GM19467 (cell line): ENCODE measurements around the gene SCUBE3.

ENCODE experiments used
- ATAC-seq: cut with Tn5 transposase; IDR thresholded peaks from one replicate; pipeline ENCODE4 v1.9.1; 2021; ENCODE audit warnings: mild to moderate bottlenecking, moderate library complexity; ENCODE audit not compliant: unreplicated experiment

SCUBE3 gene

DNA sequence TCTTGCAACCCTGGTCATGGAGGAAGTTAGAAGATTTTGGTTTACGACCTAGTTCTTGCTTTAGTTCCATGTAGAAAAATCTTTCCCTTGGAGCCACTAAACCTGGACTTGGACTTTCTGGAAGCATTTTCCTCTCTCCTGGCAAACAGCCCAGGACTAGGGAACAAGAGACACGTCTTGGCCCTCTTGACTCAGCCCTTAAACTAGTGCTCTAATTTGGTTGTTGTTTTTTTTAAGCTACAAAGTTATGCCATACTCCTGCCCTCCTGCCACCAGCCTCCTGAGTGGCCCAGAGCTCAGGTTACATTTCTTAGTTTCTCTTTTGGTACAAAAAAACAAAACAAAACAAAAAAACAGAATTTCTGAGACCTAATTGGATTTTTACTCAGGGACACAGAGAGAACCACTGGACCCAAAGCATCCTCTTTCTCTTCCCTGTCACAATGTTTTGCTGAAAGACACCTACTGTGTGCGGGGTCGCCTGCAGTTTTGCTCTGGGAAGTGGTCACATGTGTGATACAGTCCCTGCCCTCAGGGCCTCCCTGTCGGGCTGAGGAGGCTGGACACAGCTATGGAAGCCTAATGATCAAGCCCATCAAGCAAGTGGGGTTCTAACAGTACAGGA, 32.3 kb upstream of the SCUBE3 start:
- ATAC-seq: no peak

DNA sequence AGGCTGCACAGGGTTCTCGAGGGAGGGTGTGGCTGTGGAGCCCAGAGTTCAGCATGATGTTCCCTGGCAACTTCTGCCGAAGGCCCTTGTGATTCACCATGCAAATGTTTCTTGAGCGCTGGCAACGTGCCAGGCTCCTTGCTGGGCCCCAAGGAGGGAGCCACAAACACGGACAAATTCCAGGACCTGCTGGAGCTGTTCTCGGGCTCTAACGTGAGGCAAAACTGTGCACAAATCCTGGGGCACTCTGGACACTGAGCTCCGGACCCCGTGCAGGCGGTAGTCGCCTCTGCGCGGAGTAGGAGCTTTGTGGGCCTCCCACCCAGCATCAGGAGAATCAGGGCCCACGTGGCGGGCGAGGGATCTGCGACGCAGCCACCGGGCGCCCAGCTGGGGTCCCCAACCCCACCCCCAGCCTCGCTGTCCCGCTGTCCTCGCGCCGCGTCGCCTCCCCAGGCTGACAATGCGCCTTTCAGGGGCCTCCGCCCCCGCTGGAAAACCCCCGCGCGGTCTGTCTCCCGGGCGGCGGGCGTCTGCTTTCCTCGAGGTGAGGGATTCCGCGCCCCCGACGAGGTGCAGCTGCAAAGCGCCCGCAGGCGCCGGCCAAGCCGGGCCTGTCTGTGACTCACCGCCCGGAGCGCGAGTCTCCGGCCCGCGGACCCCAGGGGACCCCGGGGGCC, 31.7 kb upstream of the SCUBE3 start:
- ATAC-seq: no peak

DNA sequence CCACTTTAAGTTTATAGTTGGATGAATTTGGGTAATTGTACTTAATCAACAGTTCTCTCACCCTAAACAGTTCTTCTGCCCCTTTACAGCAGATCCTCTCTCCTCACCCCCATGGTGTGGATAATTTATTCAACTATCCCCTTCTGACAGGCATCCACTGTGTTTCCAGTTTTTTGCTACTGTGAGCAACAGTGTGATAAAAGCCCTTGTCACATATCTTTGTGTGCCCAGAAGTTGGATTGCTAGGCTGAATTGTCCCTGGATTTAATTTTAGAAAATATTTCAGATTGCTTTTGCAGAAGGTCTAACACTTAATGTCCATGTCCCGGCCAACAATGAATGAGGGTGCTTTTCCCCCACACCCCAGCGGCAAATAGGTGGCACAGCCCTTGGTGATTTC, 30.5 kb upstream of the SCUBE3 start:
- no peak for ATAC-seq

DNA sequence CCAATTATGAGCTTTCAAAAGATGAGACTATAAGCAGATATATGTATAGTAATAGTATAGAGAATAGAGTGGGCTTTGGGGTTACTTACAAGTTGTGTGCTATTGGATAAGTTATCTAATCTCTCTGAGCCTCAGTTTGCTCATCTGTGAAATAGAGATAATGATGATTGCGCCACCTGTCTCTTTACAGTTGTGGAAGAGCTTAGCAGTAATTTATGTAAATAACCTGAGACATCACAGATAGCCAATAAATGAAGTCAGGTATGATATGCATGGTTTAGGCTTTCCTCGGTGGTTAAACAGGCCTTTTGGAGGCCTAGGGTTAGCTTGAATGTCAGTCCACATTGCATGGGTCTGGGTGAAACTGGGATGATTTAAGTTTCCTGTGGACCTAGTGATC, 29.8 kb upstream of the SCUBE3 start:
- ATAC-seq: no peak

DNA sequence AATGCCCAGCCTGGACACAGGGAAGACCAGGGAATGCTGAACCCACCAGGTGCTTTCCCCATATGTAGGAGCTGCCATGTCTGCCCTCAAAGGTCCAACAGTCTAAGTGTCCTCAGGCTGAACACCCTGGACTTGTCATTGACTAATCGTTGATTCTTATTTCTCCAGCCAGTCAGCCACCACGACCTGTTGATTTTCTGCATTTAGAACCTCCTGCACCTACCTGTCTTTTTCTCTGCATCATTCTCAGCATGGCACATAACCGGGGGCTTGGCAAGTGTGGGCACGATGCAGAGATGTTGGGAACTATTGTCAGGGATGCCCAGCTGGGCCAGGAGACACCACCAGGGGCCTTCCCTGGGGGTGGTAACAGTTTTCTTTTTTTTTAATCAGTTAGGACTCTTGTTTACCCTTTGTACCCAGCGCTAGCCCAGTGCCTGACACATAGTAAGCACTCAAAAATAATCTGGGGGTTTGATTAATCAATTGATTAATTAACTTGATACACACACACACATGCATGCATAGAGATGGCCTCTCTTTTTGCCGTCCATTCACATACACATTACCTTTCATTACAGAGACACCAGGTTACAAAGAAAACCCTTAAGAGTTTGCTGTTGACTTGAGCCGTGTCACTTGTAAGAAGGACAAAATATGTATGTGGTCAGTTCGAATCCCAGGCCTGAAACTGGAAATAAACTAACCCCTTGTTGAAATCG, 29.0 kb upstream of the SCUBE3 start:
- ATAC-seq: no peak

DNA sequence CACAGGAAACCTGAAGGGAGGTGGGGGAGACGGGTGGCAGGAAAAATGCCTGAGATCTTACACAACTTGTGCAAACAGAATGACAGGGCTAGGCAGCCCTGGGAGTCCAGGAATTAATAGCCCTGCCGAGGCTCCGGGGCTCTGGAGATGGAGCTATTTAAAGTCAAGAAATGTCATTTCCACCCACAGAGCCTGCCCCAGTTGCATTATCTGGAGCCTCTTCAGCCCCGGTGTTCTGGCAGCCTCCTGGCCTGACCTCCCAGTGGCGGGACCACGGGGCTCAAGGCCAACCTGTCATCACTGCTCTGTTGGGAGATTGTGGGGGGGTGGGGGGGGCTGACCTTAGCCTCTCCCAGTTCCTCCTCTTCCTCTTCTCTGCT, 28.5 kb upstream of the SCUBE3 start:
- ATAC-seq: no peak

DNA sequence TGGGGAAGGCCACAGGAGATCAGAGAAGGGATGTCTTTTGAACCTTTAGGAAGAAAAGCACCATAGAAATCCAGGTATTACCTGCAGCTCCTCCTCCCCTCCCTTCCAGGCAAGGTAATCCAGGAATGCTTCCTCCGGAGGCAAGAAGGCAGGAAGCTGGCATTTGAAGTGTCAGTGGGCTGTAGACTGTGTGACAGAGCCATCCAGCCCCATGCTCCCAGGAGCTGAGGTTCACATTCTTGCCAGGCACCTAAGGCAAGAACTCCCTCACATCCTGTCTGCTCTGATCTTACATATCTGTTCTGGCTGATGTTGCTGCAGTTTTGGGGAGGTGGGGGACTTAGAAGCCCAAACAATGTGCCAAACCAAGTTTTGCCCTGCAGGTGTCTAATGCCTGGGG, 27.8 kb upstream of the SCUBE3 start:
- no peak for ATAC-seq

DNA sequence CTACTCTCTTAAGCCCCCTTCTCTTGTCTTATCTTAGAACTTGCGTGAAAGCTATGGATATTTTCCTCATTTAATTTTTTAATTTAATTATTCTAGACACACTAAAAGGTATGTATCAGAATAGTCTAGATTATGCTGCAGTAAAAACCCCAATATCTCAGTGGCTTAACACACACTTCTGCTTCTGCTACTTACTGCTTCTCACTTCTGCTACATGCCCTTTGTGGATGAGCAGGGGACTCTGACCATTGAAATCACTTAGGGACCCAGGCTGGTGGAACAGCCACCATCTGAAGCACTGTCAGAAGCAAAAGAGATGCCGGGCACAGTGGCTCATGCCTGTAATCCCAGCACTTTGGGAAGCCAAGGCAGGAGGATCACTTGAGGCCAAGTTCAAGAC, 27.2 kb upstream of the SCUBE3 start:
- no peak for ATAC-seq

DNA sequence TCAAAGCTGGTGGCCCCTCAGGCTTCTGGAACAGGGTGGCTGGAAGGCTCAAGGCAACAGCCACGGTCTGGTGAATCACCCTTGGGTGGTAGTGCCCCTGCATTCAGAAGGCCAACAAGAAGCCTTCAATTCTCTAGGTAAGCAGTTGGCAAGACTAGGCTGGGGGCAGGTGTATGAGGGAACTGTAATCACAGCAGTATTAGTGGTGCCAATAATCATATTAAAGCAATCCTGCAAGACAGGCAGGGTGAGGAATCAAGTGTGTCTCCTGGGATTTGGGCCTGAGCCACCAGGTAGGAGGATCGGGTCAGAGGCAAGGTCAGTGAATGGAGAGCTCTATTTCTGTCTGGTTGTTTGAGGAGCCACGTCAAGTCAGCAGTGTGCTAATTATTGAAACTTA, 24.9 kb upstream of the SCUBE3 start:
- no peak for ATAC-seq

DNA sequence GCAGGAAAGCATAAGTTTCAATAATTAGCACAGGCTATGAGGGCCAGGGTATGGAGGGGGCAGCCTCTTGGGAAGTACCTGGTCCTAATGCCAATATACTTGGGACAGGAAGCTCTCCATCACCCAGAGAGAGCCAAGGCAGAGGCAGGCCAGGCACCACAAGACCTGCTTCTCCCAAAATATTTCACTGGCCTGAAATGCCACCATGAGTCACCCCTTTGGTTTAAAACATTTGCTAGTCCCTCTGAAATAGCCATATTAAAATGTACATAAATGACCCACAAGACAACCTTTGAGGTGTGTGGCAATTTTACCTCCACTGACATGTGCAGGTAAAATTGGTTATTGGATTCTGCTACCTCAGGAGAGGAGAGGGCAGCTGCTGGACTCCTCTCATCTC, 23.4 kb upstream of the SCUBE3 start:
- ATAC-seq: no peak

DNA sequence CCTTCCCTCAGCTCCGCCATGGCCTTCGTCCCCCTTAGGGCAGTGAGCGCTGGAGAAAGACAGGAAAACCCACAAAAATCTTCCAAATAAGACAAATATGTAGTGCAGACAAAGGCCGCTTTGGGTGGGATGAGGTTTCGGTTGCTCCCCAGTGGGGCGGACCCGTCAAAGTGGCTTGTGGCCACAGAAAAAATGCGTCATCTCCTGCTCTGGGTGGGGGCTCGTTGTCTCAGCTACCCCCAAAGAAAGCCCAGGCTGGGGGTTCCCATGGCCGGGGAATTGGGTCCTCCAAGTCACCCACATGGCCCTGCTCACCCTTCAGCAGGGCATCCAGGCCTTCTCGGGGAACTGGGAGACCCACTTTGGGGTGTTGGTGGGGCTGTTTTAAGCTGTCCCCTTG, 21.9 kb upstream of the SCUBE3 start:
- no peak for ATAC-seq

DNA sequence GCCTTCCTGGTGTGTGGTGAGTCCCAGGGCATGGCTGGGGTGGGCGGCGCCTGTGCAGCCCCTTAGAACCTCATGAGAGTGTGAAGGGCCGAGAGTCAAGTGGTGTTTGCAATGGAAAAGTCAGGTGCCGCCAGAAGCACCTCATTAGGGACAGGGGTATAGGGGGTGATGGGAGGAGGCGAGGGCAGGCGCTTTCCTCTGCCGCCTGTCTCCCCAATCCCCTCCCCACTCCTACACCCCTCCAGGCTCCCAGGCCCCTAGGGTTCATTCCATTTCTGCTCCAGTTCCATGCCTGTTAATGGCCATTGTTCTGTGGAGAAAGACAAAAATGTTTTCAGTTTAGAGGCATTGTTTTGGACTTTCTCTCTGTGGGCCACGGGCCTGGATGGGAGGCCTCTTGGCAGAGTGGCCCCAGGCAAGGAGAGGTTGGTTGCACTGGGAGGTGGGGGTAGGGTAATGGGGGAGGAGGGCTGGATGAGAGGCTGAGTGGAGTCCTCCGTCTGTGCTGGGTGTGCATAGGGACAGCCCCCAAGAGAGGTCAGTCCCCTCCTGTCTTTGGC, 21.4 kb upstream of the SCUBE3 start:
- ATAC-seq: no peak

DNA sequence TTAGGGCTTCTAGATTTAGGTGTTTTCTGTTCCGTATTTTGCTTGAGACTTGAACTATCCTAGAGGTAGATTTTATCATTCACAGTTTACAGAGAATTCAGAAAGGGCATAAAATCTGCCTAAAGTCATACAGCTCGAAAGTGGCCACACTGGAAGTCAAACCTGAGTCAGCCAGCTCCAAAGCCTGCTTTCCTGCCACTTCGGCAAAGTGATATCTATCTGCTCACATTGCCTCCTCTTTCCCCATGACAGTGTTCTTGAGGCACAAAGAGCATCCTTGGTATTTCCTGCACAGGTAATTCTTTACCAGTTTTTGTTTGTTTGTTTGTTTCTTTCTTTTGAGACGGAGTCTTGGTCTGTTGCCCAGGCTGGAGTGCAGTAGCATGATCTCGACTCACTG, 19.4 kb upstream of the SCUBE3 start:
- ATAC-seq: no peak

DNA sequence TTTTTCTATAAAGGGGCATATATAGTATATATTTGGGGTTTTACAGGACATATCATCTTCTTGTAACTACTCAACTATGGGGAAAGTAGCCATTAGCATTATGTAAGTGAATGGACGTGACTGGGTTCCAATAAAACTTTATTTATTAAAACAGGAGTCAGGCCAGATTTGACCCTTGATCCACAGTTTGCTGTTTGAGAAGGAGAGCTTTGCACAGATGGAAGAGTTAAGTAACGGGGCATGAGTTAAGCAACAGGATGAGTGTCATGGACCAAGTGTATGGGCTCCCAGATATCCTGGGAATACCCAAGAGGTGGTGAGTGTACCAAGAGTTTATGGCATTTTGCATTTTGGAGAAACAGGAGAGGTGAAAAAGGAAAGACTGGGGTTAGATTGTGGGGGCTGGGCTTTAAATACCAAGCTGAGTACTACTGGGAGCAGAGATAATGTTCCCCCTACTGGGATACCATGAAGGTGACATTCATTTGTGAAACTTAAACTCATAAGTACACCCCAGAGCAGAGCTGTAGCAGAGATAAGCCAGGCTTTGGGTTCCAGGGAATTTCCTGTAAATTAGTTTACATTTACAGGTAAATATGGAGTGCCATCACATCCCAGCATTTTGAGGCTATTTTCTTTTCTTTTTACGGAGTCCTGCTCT, 18.5 kb upstream of the SCUBE3 start:
- no peak for ATAC-seq

DNA sequence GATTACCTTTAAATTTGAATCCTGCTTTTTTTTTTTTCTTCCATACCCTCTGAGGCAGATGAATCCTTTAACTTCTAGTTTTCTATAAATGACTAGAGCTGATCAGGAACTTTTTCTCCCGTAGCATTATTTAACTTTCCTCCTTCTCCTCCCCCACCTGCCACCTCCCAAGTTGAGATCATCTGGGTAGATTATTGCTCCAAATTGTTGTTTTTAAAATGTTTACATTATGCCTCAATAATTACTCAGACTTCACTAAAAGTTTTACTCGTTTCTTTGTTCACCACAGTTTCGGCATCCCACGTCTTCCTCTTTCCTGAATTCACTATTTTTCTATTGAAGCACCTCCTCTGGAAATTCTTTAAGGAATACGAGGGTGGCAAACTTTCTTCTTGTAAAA, 16.6 kb upstream of the SCUBE3 start:
- no peak for ATAC-seq

DNA sequence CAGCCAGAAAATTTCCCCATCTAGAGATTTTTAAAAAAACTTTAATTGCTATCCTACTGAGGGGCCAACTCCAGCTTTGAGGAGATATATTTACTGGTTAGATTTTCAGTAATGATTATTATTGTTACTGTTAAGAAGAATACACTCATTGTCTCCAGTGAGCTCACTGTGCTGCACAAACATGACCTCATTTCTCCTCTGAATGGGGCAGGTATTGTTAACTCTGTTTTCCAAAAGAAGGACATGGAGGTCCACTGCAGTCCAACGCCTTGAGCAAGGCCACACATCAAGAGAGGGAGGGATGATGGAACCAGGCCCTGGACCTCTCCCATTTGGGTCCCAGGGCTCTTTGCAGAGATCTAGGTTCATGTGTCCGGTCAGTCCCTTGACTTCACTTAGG, 13.9 kb upstream of the SCUBE3 start:
- no peak for ATAC-seq

DNA sequence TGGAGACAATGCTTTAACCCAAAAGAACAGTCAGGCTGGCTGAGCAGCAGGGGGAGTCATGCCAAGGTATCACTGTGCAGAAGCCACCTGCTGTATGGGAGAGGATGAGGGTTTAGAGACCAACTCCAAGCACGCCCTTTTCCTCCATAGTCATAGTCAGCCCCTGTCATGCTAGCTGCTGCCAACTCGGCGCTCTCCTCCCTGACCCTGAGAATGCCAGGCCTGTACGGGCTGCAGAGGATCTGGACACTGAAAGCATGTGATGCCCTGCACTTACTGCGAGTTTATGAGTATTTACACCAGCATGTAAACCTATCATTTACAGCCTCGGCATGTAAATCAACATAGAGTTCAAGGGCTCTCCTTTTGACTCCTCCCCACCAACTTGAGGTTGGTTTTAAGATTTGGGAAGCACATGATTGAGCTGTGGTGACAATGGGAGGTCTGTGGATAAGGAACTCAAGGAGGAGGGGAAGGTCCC, 11.7 kb upstream of the SCUBE3 start:
- no peak for ATAC-seq

DNA sequence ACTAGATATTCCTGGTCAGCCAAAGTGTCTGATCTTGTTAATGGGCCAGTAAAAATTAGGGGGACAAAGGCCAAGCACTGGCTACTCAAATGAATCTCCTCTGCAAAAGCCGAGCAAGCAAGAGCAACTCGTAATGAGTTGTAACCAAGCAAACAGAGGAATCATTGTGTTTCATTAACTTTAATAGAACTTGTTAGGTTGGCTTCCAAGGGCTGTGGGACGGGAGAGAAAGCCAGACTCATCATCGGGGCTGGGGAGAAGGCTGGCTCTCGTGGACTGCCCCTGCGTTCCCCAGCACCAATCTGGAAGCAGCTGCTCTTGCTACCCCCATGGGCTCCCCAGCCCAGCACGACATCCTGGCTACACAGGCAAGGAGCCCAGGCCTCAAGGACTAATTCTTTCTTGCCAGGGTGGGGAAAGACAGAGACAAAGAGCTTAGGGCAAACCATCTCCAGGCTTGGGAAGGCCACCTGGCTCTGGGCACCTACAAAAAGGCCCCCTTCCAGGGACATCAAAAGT, 10.5 kb upstream of the SCUBE3 start:
- ATAC-seq: no peak

DNA sequence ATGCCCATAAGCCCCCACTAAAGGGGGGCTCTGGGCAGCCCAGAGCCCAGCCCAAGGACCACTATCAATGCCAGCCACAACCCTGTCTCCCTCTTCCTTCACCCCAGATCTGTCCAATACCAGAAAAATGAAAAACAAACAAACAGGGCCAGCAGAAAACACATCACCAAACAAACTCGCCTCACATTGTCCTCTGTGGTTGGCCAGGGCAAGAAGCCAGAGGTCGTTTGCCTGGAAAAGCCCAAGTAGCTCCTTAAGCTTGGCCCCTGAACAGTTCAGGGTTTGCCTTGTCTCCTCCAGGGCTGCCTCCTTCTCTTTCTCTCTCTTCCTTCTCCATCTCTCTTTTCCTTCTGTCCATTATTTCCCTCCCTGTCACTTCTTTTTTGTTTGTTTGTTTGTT, 10.1 kb upstream of the SCUBE3 start:
- no peak for ATAC-seq

DNA sequence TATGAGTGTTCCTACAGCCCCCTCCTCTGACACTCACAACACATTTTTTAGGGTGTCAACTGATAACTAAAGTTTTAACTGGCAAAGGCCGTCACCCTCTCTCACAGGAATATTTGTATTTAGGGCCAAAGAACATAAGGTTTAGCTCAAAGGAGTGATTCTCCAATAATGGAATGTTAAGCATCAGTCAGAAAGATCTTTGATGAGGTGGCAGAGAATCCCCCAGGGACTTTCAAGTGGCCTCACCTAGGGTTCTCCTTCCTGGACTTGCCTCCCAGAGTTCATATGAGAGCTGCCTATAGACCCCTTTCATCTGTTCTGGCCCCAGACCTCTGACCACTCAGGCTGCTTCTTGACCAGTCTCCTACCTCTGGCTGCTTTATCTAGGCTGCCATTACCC, 7.4 kb upstream of the SCUBE3 start:
- ATAC-seq: no peak

DNA sequence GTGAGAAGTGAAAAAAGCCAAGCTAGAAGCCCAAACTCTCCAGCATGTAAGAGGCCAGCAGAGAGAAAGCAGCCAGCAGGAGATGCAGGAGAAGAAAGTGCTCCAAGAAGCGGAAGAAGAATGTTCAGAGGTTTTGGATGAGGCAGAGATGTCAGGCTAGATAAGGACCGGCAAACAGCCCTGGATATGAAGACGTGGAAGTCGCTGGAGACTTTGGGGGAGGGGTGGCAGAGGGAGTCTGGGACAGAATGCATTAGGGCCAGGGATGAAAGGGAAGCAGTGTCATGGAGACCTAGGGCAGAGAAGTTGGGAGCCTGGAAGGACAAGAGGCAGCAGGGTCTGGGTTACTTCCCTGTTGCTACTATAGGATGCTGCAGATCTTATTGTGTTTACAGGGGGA, 5.3 kb upstream of the SCUBE3 start:
- no peak for ATAC-seq
